Skeletal muscle cell (primary cell): ENCODE data around the gene PSMB2.

ENCODE experiments used
- DNase-seq: peaks from one replicate; pipeline ENCODE4 v3.0.0-alpha.2; 2010; ENCODE audit warnings: low read depth
- H3K4me3 ChIP-seq: 2 replicates; pipeline ENCODE4 v1.5.1; 2011; ENCODE audit warnings: low read depth, mild to moderate bottlenecking, control low read depth, low read length, moderate library complexity

Gene PSMB2

DNA sequence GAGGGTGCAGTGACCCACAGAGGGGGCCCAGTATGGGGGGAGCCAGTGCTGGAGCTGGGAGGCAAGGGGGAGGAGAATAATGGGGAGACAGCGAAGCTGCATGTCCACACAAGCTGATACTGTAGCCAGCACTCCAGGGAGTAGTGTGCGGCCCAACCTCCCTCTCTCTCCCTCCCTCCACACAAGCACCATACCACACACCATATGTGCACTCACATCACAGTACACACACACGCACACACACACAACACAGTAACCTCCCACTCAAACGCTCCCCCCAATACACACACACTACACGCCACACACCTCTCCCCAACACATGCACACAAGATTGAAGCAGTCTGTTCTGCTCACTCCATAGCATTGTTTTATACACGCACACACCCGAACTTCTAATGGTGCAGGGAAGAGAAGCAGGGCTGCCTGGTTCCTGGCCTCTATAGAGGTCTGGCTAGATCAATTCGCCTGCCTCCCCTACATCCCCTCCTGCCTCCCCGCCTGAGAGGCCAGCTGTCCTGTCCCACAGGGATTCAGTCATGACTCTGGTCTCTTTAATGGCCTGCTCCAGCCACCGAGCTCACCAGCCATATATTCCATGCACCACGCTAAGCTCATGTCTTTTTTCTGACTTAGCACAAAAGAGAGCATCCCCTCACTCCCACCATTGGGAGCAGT is 79.9 kb downstream of the PSMB2 start:
- no peak overlapping the region for H3K4me3 ChIP-seq
- no peak for DNase-seq

GRCh38 chr1:35560256-35561225 is 80.8 kb downstream of the PSMB2 start:
- no peak overlapping the region for H3K4me3 ChIP-seq
- DNase-seq, result no peak

GRCh38 chr1:35559317-35559944 is 81.9 kb downstream of the PSMB2 start:
- no peak for DNase-seq
- peak overlapping the region; percentile 86 for H3K4me3 ChIP-seq

DNA sequence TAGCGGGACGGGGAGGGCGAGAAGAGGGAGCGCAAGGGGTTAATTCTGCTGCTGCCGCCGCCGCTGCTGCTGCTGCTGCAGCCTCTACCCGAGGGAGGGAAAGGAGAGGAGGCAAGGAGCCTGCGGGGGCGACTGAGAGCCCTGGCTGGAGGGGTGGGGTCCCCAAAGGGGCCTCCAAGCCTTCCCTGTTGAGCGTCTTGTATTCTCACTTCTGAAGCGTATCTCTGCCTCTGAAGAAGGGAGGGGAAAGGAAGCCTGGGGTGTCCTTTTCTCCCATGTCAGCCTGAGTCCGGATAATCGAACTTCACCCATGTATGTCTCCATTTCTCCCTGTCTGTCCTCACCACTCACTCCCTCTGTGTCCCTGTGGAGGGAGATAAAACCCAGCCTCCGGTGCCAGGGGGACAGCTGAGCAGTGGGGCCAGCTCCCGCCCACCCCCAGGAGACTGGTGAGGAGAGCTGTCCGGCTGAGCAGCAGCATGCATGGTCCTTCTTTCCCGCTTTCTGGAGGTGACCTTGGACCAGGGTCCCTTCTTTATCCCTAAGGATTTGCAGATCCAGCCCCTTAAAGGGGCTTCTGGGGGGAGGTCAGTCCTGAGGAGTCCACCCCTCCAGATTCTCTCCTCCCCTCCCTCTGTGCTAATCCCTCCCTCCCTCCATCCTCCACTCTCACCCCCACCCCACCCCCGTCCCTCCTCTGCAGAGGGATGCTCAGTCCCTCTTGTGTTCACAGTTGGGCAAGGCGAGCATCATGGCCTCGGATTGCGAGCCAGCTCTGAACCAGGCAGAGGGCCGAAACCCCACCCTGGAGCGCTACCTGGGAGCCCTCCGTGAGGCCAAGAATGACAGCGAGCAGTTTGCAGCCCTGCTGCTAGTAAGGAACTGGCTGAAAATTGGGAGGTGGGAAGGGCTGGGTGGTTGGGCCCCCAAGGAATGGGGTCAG is 82.7 kb downstream of the PSMB2 start:
- peak overlapping the region; percentile 86 for H3K4me3 ChIP-seq
- no peak for DNase-seq

DNA sequence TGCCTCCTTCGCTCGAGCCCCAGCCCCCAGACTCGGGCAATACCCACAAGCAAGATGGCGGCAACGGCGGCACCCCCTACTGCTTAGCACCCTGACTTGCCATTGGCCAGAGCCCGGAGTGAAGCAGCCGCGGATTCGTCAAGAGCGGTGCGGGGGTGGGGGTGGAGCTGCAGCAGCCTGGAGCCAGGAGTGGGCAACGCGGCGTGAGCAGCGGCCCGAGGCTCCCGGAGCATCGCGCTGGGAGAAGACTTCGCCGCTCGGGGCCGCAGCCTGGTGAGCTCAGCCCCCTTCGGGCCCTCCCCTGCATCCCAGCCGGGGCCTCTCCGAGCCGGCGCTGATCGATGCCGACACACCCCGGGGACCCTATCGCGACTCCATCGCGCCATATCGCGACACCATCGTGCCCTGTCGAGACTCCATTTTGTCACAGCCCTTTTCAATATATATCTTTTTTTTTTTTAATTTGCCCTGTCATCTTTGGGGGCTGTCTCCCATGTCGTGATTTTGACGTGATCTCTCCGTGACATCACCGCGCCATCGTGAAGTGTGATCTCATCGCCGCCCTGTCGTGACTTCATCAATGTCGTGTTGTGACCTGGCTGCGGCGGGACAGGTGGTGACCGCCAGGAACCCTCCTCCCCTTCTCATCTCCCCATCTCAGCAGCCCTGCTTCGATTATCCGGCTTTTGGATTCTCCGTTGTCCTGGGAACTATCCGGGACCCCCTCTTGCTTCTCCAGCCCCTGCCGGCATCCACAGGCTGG is 83.5 kb downstream of the PSMB2 start, which contains the start of gene NCDN:
Gene NCDN (plus strand): TSS at position 189 of the 763 bp plus-strand sequence. CDS start 392 bp downstream, at position 581.
- H3K4me3 ChIP-seq, result peak within 1 kb of the TSS; percentile 86
- peak; percentile 93 for DNase-seq

DNA sequence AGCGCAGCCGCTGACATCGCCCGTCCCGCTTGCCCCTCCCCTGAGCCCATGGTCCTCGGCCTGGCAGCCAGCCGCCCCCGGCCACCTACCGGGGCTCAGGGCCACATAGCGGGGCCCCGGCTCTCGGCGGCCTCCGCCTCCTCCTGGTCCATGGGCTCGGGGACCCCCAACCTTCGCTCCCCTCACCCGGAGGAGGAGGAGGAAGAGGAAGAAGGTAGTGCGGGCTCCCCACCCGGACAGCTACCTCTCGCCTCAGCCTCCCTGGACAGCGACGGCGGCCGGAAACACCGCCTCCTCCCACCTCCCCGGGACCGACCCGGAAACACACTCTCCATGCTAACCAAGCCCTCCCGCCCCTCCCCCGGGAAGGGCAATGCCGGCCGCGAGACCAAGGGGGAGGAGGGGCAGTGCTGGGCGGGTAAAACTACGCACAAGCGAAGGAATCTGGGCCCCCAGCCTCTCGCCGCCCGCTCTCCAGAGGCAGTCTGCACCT is 84.2 kb downstream of the PSMB2 start, which contains the start of gene KIAA0319L:
Gene KIAA0319L (minus strand): TSS at position 286 of the 493 bp plus-strand sequence. CDS start 2,912 bp downstream, outside the sequence.
- peak within 1 kb of the TSS; percentile 86 for H3K4me3 ChIP-seq
- no peak for DNase-seq

GRCh38 chr1:35556484-35557117 is 84.7 kb downstream of the PSMB2 start:
- DNase-seq, result no peak
- peak overlapping the region; percentile 86 for H3K4me3 ChIP-seq

- peak overlapping the region; percentile 86 for H3K4me3 ChIP-seq
- peak; percentile 70 for DNase-seq
These were observed 85.5 kb downstream of the PSMB2 start for GRCh38 chr1:35555601-35556477.

DNA sequence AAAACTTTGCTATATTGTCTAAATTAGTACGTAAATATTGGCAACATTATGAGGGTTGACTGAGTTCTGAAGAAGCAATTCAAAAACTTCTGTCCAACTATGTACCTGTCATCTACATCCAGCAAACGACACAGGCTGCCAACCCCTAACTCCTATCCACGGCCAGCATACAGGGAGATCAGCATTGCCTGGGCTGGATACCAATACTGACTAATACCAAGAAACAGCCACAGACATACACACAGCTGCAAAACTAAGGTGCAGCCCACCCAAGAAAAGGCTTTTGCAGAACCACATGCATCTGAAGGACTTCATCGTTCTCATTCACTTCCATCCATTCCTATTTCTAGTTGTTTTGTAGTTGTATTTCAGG is 86.1 kb downstream of the PSMB2 start:
- DNase-seq, result no peak
- H3K4me3 ChIP-seq, result no peak overlapping the region

GRCh38 chr1:35554266-35555211 is 86.8 kb downstream of the PSMB2 start:
- no peak for DNase-seq
- H3K4me3 ChIP-seq, result no peak overlapping the region

- no peak overlapping the region for H3K4me3 ChIP-seq
- no peak for DNase-seq
These were observed 87.5 kb downstream of the PSMB2 start for GRCh38 chr1:35553851-35554250.
